ENCODE results near the gene PDILT.
"Not testable (repeated sequence)": the region's sequence is repeated elsewhere in the genome, so short reads cannot be mapped to it uniquely, and the experiment has no call there.

The PDILT gene, protein sequence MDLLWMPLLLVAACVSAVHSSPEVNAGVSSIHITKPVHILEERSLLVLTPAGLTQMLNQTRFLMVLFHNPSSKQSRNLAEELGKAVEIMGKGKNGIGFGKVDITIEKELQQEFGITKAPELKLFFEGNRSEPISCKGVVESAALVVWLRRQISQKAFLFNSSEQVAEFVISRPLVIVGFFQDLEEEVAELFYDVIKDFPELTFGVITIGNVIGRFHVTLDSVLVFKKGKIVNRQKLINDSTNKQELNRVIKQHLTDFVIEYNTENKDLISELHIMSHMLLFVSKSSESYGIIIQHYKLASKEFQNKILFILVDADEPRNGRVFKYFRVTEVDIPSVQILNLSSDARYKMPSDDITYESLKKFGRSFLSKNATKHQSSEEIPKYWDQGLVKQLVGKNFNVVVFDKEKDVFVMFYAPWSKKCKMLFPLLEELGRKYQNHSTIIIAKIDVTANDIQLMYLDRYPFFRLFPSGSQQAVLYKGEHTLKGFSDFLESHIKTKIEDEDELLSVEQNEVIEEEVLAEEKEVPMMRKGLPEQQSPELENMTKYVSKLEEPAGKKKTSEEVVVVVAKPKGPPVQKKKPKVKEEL

GRCh38 chr16:20404637-20405036 is at the start of gene PDILT:
PDILT (minus strand) TSS chr16:20404737; CDS start chr16:20399300, 5,437 bp downstream.
- no peak for DNase-seq

DNA sequence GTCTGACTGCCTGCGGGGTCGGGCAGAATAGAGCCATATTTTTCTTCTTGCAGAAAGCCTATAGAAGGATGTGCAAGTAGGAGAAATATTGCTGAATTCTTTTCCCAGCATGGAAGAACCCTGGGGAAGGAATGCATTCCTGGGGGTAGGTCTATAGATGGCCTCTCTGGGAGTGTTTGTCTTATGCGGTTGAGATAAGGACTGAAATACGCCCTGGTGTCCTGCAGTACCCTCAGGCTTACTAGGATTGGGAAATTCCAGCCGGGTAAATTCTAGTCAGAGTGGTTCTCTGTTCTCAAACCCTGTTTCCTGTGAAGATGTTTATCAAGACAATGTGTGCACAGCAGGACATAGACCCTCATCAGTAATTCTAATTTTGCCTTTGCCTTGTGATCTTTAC is 49.1 kb upstream of the PDILT start:
- not testable (repeated sequence) for DNase-seq

DNA sequence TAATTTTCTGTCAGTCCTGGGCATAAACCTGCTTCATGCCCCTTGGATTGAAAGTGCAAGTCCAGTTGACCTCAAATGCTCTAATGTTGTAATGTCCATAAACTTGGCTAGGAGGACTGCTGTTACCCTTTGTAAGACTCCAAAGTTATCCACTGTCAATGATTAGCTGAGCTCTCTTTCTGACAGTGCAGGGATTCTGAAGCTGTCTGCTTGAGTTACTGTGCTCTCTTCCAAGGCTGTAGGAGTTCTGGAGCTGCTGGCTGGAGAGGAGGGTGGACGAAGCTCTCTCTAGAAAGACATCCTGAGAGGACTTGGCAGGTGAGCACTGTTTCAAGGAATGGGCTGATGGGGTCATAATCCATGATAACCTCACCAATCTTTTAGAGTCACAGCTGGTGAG is 46.8 kb upstream of the PDILT start, which contains the start of gene ACSM2A:
TSS of gene ACSM2A (plus strand) at position 158 of the 400 bp plus-strand sequence. CDS start 8,594 bp downstream, outside the sequence.
- DNase-seq, result not testable (repeated sequence)

GRCh38 chr16:20446652-20447393 is 42.3 kb upstream of the PDILT start:
- not testable (repeated sequence) for DNase-seq

- DNase-seq, result not testable (repeated sequence)
These were observed 37.3 kb upstream of the PDILT start for GRCh38 chr16:20441859-20442258.

GRCh38 chr16:20441191-20441590 is 36.7 kb upstream of the PDILT start:
- DNase-seq, result no peak

GRCh38 chr16:20440731-20441130 is 36.2 kb upstream of the PDILT start:
- DNase-seq, result not testable (repeated sequence)

DNA sequence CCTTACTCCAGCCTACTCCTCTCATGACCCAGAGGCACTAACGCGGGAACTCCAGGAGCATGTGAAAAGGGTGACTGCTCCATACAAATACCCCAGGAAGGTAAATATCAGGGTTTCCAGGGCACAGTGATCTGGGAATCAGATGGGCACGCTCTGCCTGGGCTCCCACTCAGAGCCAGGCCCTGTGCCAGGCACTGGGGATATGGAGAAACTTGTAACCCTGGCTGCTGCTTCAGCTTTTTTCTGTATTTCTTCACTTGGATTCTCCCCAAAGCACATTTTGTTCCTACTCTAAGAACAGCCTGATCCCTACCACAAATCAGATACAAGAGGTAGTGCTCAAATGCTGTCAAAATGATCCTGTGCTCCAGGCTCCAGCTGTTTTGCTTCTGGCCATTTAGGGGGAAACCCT is 35.3 kb upstream of the PDILT start:
- DNase-seq, result not testable (repeated sequence)

DNA sequence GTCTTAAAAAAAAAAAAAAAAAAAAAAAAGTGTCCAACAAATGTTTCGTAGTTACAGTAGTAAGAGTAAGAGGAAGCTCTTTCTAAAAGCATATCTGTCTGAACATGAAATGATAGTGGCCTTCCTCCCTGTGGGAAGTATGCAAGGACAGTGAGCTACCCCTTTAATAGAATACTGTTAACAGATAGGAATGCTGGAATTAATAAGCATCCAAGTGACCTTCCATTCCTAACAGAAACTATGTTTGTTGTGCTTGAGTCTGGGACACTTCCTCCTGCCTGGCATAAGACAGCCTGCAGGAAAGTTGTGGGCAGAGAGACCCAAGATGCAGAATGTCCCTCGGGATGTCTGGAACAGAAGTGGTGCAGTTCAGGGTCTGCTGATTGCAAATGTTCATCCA is 34.4 kb upstream of the PDILT start:
- DNase-seq, result not testable (repeated sequence)

DNA sequence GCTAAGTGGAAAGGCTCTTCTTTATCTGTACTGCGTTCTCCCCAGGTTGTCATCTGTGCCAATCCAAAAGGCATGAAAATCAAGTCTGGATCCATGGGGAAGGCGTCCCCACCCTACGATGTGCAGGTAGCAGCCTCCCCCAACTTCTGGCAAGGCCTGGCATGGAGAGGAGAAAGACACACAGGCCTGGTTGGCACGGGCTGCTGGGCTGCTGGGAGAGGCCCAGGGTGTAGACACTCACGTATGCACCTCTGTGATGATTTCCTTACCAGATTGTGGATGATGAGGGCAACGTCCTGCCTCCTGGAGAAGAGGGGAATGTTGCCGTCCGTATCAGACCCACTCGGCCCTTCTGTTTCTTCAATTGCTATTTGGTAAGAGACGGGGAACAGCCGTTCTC is 26.4 kb upstream of the PDILT start:
- no peak for DNase-seq

DNA sequence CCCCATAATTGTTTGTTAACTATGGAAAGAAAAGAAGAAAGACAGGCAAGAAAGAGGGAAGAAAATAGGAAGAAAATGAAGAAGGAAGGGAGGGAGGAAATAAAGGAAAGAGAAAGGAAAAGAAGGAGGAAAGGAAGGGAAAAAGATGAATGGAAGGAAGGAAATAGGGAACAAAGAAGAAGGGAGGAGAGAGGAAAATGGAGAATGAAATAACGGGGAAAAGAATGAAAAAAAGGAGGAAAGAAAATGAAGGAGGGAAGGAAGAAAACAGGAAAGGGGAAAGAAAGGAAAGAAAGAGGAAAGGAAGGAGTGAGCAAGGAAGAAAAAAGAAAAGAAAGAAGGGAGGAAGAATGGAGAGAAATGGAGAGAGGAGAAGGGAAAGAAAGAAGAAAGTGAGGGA is 25.9 kb upstream of the PDILT start:
- not testable (repeated sequence) for DNase-seq

- DNase-seq, result not testable (repeated sequence)
These were observed 25.0 kb upstream of the PDILT start for GRCh38 chr16:20429499-20429898.

GRCh38 chr16:20427401-20427797 is 22.9 kb upstream of the PDILT start:
- not testable (repeated sequence) for DNase-seq

GRCh38 chr16:20424129-20424866 is 19.8 kb upstream of the PDILT start:
- no peak for DNase-seq

- DNase-seq, result not testable (repeated sequence)
These were observed 19.2 kb upstream of the PDILT start for GRCh38 chr16:20423772-20424128.

DNA sequence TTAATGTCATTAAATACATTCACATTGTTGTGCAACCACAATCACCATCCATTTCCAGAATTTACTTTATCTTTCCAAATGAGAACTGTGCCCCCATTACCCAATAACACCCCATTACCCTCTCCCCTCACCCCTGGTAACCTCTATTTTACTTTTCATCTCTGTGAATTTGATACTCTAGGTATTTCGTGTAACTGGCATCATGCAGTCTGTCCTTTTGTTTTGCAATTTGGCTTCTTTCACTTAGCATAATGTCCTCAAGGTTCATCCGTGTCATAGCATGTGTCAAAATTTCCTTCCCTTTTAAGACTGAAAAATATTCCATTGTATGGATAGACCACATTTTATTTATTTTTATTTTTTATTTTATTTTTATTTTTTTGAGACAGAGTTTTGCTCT is 17.2 kb upstream of the PDILT start:
- DNase-seq, result not testable (repeated sequence)

- not testable (repeated sequence) for DNase-seq
These were observed 14.6 kb upstream of the PDILT start for GRCh38 chr16:20419093-20419492.

GRCh38 chr16:20415541-20415940 is 11.0 kb upstream of the PDILT start:
- DNase-seq, result no peak

- DNase-seq, result no peak
These were observed 6.5 kb upstream of the PDILT start for GRCh38 chr16:20411055-20411454.

DNA sequence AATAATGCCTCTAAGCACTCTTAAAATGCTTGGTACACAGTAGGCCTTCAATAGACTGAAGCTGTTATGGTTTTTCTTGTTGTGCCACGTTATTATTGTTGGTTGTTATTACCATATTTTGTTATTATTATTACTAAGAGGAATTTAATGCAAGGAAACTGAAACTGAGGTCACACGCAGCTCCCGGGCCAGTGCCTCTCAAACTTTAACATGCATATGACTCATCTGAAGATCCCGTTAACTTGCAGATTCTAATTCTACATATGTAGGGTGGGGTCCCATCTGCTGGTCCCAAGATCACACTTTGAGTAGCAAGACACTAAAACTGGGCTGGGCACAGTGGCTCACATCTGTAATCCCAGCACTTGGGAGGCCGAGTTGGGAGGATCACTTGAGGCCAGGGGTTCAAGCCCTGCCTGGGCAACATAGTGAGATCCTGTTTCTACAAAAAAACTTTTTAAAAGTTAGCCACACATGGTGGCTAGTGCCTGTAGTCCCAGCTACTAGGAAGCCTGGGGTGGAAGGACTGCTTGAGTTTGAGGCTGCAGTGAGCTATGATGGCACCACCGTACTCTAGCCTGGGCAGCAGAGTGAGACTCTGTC is 5.7 kb upstream of the PDILT start:
- DNase-seq, result no peak

DNA sequence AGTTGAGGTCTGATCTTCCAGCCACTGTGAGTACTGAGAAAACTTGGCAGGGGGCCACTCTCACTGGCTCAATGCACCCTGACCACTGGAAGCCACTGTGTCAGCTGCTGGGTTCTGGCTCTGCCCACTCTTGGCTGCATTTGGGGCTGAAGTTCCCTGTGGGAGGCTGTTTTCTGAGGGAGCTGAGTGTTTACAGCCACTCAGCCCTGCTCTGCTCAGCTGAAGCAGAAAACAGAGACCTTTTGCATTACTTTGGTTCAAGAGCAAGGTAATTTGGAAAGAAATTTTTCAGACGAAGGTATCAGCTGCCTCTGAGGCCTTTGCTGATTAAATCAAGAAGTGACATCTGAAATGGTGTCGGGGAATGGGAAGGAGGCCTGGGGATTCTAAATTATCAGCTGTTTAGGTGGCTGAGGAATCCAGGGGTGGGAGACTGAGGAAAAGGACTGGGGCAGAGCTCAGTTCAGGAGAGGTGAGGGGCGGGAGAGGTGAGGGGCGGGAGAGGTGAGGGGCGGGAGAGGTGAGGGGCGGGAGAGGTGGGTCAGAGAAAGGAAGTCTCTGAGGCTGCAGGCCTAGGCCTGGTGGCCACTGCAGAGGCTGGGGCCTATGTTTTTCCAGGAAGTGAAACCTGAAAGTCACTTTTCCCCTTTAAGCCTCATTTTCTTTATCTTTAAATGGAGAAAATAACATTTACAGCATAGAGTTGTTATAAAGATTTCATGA is 5.0 kb upstream of the PDILT start, which contains the start of gene ACSM5:
TSS of gene ACSM5 (plus strand) at position 137 of the 723 bp plus-strand sequence. CDS start 1,951 bp downstream, outside the sequence.
- DNase-seq, result no peak

GRCh38 chr16:20402651-20403050 is 1.9 kb downstream of the PDILT start:
- DNase-seq, result no peak
